Muscle of leg (tissue), 11 donors: Measurements from ENCODE around the gene PSAPL1. TPM values are rescaled to one million over a fixed set of nuclear protein-coding genes. Genes with fewer than 3 reads are reported as not detected.

Experiments
- DNase-seq: peaks from one replicate; pipeline ENCODE4 v3.0.0; 2013
- H3K27ac ChIP-seq: one replicate; pipeline ENCODE4 v1.5.1; 2013; ENCODE audit warnings: mild to moderate bottlenecking, low read length, control low read depth
- H3K27me3 ChIP-seq: one replicate; pipeline ENCODE4 v1.6.1; 2013; ENCODE audit warnings: low read length; ENCODE audit not compliant: control insufficient read depth, insufficient read depth
- H3K36me3 ChIP-seq: one replicate; pipeline ENCODE4 v1.6.1; 2013; ENCODE audit warnings: low read length; ENCODE audit not compliant: control insufficient read depth, insufficient read depth
- H3K4me1 ChIP-seq: one replicate; pipeline ENCODE4 v1.6.1; 2013; ENCODE audit warnings: low read length; ENCODE audit not compliant: control insufficient read depth, insufficient read depth
- H3K4me3 ChIP-seq: one replicate; pipeline ENCODE4 v1.5.1; 2013; ENCODE audit warnings: low read length, control low read depth
- H3K9me3 ChIP-seq: replicated peaks from 2 replicates; pipeline ENCODE4 v1.6.1; 2013; ENCODE audit warnings: low read depth, low read length; ENCODE audit not compliant: control insufficient read depth
- WGBS: methylation state at CpG from one replicate; pipeline ENCODE4 v1.1.5; 2013; ENCODE audit warnings: missing lambda C conversion rate; ENCODE audit not compliant: insufficient coverage; 5-methylcytosine and 5-hydroxymethylcytosine counted together
- polyA plus RNA-seq, 8 donors: library from polyadenylated mRNA; unstranded; fragments of 120-200 nt; gene quantifications; one replicate each; pipeline versions ENCODE4 v1.2.1 to v1.2.3, GENCODE V29; 2013; ENCODE audit warnings: inconsistent platforms in 1 of 8, low replicate concordance in 1 of 8; ENCODE audit not compliant: insufficient read length in 8 of 8, insufficient read depth in 1 of 8
- total RNA-seq: library from RNA; stranded (reverse); fragments of 120-200 nt; gene quantifications from one replicate; pipeline ENCODE4 v1.2.4, GENCODE V29; 2013

The PSAPL1 gene
- total and polyA plus RNA-seq, 9 donors, result not detected

DNA sequence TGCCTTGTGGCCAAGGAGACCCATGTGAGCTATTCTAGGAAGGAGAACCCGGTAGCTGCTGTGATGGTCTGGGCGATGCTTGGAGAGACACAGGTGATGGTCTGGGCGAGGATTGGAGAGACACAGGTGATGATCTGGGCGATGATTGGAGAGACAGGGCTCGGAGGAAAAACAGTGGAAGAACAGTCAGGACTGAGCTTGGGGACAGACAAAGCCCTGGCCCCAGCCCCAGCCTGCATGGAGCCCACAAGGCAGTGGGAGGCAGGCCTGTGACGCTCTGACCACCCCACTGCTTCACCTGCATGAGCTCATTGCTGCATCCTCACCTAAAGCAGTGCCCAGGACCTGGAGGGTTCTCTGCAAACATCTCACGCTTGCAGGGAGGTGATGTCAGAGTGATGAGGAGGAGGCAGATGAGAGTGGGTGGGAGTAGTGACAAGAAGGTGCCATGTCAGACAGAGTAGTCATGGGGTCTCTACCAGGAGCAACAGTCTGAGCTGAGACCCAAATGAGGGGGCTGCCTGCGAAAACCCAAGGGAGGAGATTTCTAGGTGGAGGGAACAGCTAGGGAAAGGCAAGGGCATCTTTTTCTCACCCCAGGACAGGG is 35.9 kb upstream of the PSAPL1 start:
- DNase-seq, result no peak
- Histone ChIP-seq H3K9me3 (peaks cover 8% of the 10 kb centered on the region), H3K4me3 (no peak overlapping the region), H3K27me3 (peaks cover 10% of the 10 kb centered on the region), H3K4me1 (peaks cover 9% of the 10 kb centered on the region), H3K36me3 (no peaks in the 10 kb centered on the region), H3K27ac (no peak overlapping the region)
- 92% methylated on average over 7 of the region's 8 CpGs for WGBS

DNA sequence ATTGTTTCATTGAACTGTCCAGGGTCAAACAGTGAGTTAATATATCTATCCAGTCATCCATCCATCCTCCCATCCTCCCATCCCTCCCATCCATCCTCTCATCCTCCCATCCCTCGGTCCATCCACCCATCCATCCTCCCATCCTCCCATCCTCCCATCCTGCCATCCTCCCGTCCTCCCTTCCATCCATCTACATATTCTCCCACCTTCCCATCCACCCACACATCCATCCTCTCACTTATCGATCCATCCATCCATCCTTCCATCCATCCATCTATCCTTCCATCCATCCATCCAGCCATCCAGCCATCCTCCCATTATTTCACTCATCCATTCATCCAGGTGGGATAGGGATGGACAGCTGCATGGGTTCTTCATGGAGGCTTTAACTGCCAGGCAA is 35.4 kb upstream of the PSAPL1 start:
- 87% methylated on average over 3 of the region's 3 CpGs for WGBS
- H3K4me3 ChIP-seq, result no peak overlapping the region
- no peaks in the 10 kb centered on the region for H3K36me3 ChIP-seq
- H3K27ac ChIP-seq, result no peak overlapping the region
- H3K4me1 ChIP-seq, result peaks cover 9% of the 10 kb centered on the region
- peaks cover 9% of the 10 kb centered on the region for H3K9me3 ChIP-seq
- peaks cover 12% of the 10 kb centered on the region for H3K27me3 ChIP-seq
- DNase-seq, result no peak

DNA sequence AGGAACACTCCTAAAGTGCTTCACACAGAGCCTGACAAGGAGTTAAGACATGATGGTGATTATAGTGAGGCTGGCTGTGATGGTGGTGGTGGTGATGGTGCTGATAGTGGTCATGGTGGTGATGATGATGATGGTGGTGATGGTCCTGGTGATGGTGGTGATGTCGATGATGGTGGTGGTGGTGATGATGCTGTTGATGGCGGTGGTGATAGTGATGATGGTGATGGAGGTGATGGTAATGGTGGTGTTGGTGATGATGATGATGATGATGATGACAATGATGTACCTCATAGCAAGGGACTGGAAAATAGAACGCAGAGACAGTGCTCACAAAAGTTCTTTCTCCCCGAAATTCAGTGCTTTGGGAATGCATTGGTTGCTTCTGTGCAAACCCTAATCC is 34.3 kb upstream of the PSAPL1 start:
- H3K27me3 ChIP-seq, result peaks cover 10% of the 10 kb centered on the region
- no peaks in the 10 kb centered on the region for H3K36me3 ChIP-seq
- no peak overlapping the region for H3K4me3 ChIP-seq
- H3K4me1 ChIP-seq, result peaks cover 9% of the 10 kb centered on the region
- no peak overlapping the region for H3K27ac ChIP-seq
- DNase-seq, result no peak
- WGBS, result 100% methylated on average over 3 of the region's 4 CpGs
- H3K9me3 ChIP-seq, result peaks cover 9% of the 10 kb centered on the region

DNA sequence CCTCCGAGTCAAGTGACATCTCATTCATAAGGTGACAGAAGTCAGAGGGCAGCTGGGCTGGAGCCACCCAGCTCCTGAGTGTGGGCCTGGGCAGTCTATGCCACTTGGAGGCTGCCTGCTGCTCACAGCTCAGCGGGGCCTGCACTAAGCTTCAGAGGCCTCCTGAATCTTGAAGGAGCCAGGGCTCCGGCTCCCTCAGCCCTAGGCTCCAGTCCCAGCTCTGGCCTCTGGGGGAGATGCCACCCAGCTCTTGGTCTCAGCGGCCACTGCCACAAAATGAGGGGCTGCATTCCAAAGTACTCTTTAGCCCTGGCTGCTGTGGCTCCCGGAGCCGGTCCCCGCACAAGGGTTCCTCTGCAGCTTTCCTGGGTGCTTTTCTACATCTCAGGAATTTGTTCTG is 32.7 kb upstream of the PSAPL1 start:
- Histone ChIP-seq H3K9me3 (peaks cover 9% of the 10 kb centered on the region), H3K36me3 (no peaks in the 10 kb centered on the region), H3K4me1 (peaks cover 21% of the 10 kb centered on the region), H3K4me3 (no peak overlapping the region), H3K27me3 (peaks cover 12% of the 10 kb centered on the region), H3K27ac (no peak overlapping the region)
- WGBS, result 93% methylated on average over 7 of the region's 7 CpGs
- no peak for DNase-seq

DNA sequence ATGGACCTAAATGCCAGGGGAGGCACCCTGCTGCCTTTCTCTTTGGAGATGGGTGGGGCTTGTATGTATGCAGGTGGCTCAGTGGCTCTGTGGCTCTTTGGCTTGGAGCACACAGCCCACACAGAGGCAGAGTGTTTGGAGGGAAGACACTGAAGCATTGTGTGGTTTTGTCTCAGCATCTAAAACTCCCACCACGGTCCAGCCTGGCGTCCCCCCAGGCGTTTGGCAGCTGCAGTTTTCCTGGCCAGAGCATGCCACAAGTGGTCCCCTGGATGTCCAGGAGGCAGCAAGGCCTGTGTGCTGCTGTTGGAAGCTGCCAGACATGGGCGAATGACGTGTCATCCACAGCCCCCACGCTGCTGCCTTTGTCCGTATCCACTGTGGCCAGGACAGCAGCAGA is 32.2 kb upstream of the PSAPL1 start:
- DNase-seq, result no peak
- H3K4me1 ChIP-seq, result peaks cover 22% of the 10 kb centered on the region
- H3K9me3 ChIP-seq, result peaks cover 9% of the 10 kb centered on the region
- H3K36me3 ChIP-seq, result no peaks in the 10 kb centered on the region
- H3K27me3 ChIP-seq, result peaks cover 12% of the 10 kb centered on the region
- WGBS, result 76% methylated on average over 7 of the region's 7 CpGs
- H3K4me3 ChIP-seq, result no peak overlapping the region
- H3K27ac ChIP-seq, result no peak overlapping the region

DNA sequence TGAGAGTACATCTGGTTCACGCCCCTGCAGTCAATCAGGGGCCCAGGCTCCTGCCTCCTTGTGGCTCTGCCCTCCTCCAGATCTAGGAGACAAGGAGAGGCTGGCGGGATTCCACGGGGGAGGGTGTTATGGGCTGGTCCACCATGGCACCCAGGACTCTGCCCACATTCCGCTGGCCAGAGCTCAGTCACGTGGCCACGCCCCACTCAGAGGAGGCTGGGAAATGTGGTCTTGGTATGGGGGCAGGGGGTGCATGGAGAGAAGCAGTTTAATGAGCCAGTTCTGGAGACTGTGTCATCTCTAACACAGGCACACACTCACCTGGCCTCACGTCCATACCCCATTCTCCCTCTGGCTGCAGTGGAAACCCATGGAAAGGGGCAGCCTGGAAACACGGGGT is 31.5 kb upstream of the PSAPL1 start:
- H3K36me3 ChIP-seq, result no peaks in the 10 kb centered on the region
- WGBS, result 88% methylated on average over 1 of the region's 8 CpGs
- H3K9me3 ChIP-seq, result peaks cover 9% of the 10 kb centered on the region
- no peak for DNase-seq
- H3K27ac ChIP-seq, result no peak overlapping the region
- peaks cover 13% of the 10 kb centered on the region for H3K27me3 ChIP-seq
- H3K4me3 ChIP-seq, result no peak overlapping the region
- H3K4me1 ChIP-seq, result peaks cover 29% of the 10 kb centered on the region

DNA sequence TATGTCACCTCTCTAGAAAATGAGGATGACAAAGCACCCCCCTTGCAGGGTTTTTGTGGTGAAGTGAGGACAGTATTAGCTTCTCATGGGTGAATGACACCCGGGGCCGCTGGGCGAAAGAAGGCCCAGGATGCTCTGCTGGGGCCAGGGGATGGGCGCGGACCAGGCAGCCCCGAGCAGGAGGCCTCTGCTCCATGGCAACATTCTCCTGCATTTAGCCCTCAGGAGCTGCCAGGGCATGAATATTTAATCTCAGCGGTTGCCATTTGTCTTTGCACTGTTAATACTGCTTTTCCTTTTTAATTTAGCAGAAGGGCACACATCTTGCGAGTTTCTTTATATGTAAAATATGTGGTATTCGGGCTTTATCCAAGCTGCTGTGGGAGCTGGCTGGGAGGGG is 30.3 kb upstream of the PSAPL1 start:
- Histone ChIP-seq H3K27ac (no peak overlapping the region), H3K4me1 (peaks cover 41% of the 10 kb centered on the region), H3K27me3 (peaks cover 13% of the 10 kb centered on the region), H3K9me3 (peaks cover 9% of the 10 kb centered on the region), H3K36me3 (no peaks in the 10 kb centered on the region), H3K4me3 (no peak overlapping the region)
- DNase-seq, result no peak
- WGBS, result 82% methylated on average over 8 of the region's 9 CpGs

DNA sequence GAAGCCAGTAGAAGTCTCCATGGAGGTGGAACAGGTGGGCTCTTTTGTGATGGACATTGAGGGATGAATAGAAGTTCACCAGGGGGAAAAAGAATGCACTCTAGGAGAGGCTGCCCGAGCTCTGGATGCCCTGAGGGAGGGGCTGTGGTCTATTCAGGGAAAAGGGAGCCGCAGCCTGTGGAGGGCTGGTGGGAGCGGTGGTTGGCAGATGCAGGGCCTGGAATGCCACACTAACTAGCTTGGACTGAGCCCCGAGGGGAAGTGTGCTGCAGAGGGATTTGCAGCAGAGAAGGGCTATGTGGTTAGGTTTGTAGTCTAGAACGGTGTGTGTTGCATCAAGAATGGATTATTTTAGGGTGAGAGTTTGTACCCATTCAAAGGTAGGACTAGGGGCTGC is 29.5 kb upstream of the PSAPL1 start:
- H3K4me1 ChIP-seq, result peaks cover 43% of the 10 kb centered on the region

DNA sequence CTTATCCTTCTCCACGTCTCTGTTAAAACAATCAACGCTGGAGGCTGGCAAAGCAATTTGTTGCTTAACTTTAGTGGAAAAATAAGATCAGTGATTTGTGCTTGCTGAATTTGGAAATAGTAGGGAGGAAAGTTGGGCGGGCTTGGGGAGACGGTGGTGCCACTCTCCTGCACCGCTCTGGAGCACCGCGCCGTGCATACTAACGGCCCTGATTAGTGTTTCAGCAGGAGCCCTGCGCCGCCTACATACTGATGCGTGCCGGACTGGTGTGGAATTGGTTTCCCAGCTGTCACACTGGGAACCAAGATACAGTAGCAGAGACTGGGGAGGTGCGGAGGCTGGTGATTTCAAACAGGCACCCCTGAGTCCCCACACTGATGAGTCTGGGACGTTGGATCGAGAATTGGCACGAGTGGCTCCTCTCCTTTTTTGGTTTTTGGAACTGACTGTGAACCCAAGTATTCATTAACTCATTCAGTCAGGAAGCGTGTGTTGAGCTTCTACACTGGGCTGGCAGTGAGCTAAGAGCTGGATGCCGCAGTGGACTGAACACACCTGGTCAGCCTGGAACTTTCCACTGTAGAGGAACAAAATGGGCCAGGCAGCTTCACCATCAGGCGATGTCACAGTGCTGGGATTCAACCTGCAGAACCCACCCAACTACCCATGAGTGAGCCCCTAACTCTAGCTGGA is 29.0 kb upstream of the PSAPL1 start:
- Histone ChIP-seq H3K9me3 (peaks cover 9% of the 10 kb centered on the region), H3K36me3 (no peaks in the 10 kb centered on the region), H3K27ac (peak overlapping the region; percentile 29), H3K4me3 (no peak overlapping the region), H3K4me1 (peaks cover 43% of the 10 kb centered on the region), H3K27me3 (peaks cover 13% of the 10 kb centered on the region)
- peak; percentile 93 for DNase-seq
- 56% methylated on average over 14 of the region's 20 CpGs for WGBS

More for the DNA sequence above, 29.5 kb upstream of the PSAPL1 start:
- Histone ChIP-seq H3K27me3 (peaks cover 13% of the 10 kb centered on the region), H3K36me3 (no peaks in the 10 kb centered on the region), H3K9me3 (peaks cover 9% of the 10 kb centered on the region), H3K4me3 (no peak overlapping the region), H3K27ac (no peak overlapping the region)
- WGBS, result 72% methylated on average over 5 of the region's 5 CpGs
- no peak for DNase-seq

DNA sequence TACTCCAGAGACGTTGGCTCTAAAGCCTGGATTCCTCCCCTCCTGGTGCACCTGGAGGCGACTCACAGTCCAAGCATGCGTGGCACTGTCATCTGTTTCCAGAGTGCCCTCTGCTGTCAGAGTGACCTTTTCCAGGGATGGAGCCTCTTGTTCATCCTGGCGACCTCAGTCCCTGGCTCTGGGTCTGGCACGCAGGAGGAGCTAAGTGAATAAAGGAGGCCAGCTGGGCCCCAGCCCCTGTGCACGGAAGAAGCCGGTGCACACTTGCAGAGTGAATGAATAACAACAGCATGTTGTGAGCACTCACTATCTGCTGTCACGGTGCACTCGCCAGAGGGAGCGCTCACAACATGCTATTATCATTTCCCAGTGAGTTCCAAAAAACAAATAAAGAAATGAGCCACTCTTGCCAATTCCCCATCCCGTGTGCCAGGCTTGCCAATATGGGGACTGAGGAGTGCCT is 27.8 kb upstream of the PSAPL1 start:
- peaks cover 9% of the 10 kb centered on the region for H3K9me3 ChIP-seq
- no peak overlapping the region for H3K4me3 ChIP-seq
- no peaks in the 10 kb centered on the region for H3K36me3 ChIP-seq
- H3K27me3 ChIP-seq, result peaks cover 13% of the 10 kb centered on the region
- peak; percentile 71 for DNase-seq
- 17% methylated on average over 9 of the region's 11 CpGs for WGBS
- H3K4me1 ChIP-seq, result peaks cover 54% of the 10 kb centered on the region
- peak overlapping the region; percentile 13 for H3K27ac ChIP-seq
